ENCODE data around the gene TEX36.

- no peak for TF ChIP-seq MIXL1 (CRISPR knock-in tag; IDR thresholded peaks at IDR 0.05)
- TF ChIP-seq, protein P1, sequence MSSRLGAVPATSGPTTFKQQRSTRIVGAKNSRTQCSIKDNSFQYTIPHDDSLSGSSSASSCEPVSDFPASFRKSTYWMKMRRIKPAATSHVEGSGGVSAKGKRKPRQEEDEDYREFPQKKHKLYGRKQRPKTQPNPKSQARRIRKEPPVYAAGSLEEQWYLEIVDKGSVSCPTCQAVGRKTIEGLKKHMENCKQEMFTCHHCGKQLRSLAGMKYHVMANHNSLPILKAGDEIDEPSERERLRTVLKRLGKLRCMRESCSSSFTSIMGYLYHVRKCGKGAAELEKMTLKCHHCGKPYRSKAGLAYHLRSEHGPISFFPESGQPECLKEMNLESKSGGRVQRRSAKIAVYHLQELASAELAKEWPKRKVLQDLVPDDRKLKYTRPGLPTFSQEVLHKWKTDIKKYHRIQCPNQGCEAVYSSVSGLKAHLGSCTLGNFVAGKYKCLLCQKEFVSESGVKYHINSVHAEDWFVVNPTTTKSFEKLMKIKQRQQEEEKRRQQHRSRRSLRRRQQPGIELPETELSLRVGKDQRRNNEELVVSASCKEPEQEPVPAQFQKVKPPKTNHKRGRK (CRISPR knock-in tag; IDR thresholded peaks at IDR 0.05), result no peak
Observed at GRCh38 chr10:125711110-125711750, 28.3 kb upstream of the TEX36 start.

All from HepG2 (cell line).